Measurements from ENCODE around the gene KIF1A. TPM values are rescaled to one million over a fixed set of nuclear protein-coding genes. Genes with fewer than 3 reads are reported as not detected.

Gene KIF1A
- total and polyA plus RNA-seq, 2 of the 8 experiments (the other 6 are each of a cell fraction or from before 2014, with no cell fraction given), result 61.3 to 281 TPM

DNA sequence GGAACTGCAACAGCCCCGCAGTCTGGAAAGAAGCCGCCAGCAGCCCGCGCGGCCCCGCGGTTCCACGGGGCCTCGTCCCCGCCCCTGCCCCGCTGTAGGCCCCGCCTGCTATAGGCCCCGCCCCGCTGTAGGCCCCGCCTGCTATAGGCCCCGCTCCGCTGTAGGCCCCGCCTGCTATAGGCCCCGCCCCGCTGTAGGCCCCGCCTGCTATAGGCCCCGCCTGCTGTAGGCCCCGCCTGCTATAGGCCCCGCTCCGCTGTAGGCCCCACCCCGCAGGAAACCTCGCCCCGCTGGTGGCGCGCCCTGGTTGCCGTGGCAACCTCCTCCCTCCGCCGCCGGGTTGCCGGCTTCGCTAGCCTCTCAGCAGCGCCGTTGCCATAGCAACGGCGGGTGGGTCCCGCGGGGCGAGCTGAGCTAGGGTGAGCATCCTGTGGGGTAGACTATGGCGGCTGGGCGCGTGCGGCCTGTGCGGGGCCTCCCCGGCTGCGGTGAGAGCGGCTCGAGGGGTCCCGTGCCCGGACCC, 12.2 kb upstream of the KIF1A start:
- Histone ChIP-seq H3K4ac (replicated peaks; ENCODE audit: insufficient read length, low read depth, low read length) (no peak overlapping the region), H4K8ac (ENCODE audit: extremely low read depth, insufficient read depth, low read length) (no peak overlapping the region), H3K23me2 (ENCODE audit: low read depth, low read length) (peaks cover 6% of the 10 kb centered on the region; the same call in 1 of the 2 replicates), H3K79me1 (ENCODE audit: low read depth, low read length) (no peaks in the 10 kb centered on the region), H4K5ac (ENCODE audit: insufficient read length, low read depth, low read length) (no peak overlapping the region), H3K18ac (ENCODE audit: extremely low read depth, low read length) (no peak overlapping the region), H3K56ac (replicated peaks; ENCODE audit: insufficient read length, low read depth, low read length) (no peak overlapping the region), H3K27ac (ENCODE audit: low read depth, low read length) (no peak overlapping the region), H4K20me1 (replicated peaks in 1 of 2; ENCODE audit: control insufficient read depth in 1 of 2, insufficient read depth in 2 of 2, low read length in 2 of 2) (peaks cover 0 to 5% of the 10 kb centered on the region in 2 experiments), H3K14ac (ENCODE audit: insufficient read length) (no peak overlapping the region), H2BK12ac (ENCODE audit: low read depth, low read length) (no peak overlapping the region), H3K9me3 (ENCODE audit: insufficient read depth in 2 of 2, low read depth in 1 of 2, low read length in 1 of 2) (no peaks in the 10 kb centered on the region), H2BK120ac (replicated peaks; ENCODE audit: low read depth, low read length) (no peak overlapping the region), H3K27me3 (replicated peaks in 1 of 4; ENCODE audit: control insufficient read depth in 3 of 4, extremely low read depth in 1 of 4, insufficient read depth in 3 of 4, low read length in 3 of 4) (peaks cover 0 to 17% (median 12%) of the 10 kb centered on the region in 4 experiments; a peak in 5 of 7 replicates), H3K9ac (replicated peaks in 1 of 4; ENCODE audit: extremely low read depth in 1 of 4, low read depth in 3 of 4, low read length in 3 of 4) (no peak overlapping the region), H2AFZ (ENCODE audit: low read length) (peak overlapping the region; percentile 83), H3K4me2 (ENCODE audit: insufficient read depth in 1 of 2, low read depth in 2 of 2, low read length in 2 of 2) (peak overlapping the region; percentile 90 to 98), H3K4me1 (replicated peaks in 1 of 4; ENCODE audit: control insufficient read depth in 3 of 4, insufficient read depth in 4 of 4, low read length in 3 of 4) (peaks cover 0 to 2% (median 0%) of the 10 kb centered on the region in 4 experiments; a peak in 1 of 7 replicates), H2BK20ac (ENCODE audit: low read length) (no peak overlapping the region), H3K23ac (ENCODE audit: insufficient read length) (no peak overlapping the region), H2BK15ac (ENCODE audit: low read length) (no peak overlapping the region), H2BK5ac (ENCODE audit: low read depth, low read length) (no peak overlapping the region), H4K91ac (replicated peaks; ENCODE audit: insufficient read length, low read length) (no peak overlapping the region), H2AK5ac (ENCODE audit: low read depth, low read length) (no peak overlapping the region), H3K36me3 (ENCODE audit: control insufficient read depth in 2 of 4, insufficient read depth in 4 of 4, low read length in 3 of 4) (no peaks in the 10 kb centered on the region), H3K4me3 (ENCODE audit: extremely low read depth in 1 of 4, insufficient read depth in 2 of 4, low read depth in 3 of 4, low read length in 4 of 4) (peak overlapping the region; percentile 53 to 72 (median 60); a peak in 7 of 8 replicates), H3K79me2 (ENCODE audit: control insufficient read depth in 1 of 2, insufficient read depth in 2 of 2, low read length in 2 of 2) (no peaks in the 10 kb centered on the region)
- CTCF ChIA-PET (ENCODE audit: partially characterized antibody), result interaction anchor here (0.8 to 1.3 kb wide), 3 partner anchors 9 to 33 kb away, joined by 3 to 6 read pairs (median 5); no protein-coding TSS in a partner anchor
- TF ChIP-seq HDAC2 (IDR thresholded peaks at IDR 0.05; ENCODE audit: borderline replicate concordance in 1 of 2, low read depth in 2 of 2, low read length in 2 of 2) (no peak), RFX5 (IDR thresholded peaks at IDR 0.05; ENCODE audit: borderline replicate concordance, low read depth, low read length) (peak; percentile 38; the same call in 1 of the 2 replicates), CEBPB (IDR thresholded peaks at IDR 0.05; ENCODE audit: low read depth, low read length) (0 out of 2 replicates have a peak, but pooled peaks have one; percentile 4), SP1 (IDR thresholded peaks at IDR 0.05; ENCODE audit: low read depth, low read length) (no peak), YY1 (IDR thresholded peaks at IDR 0.05; ENCODE audit: low read depth, low read length) (0 out of 2 replicates have a peak, but pooled peaks have one; percentile 17), SIRT6 (IDR thresholded peaks at IDR 0.05; ENCODE audit: low read length) (no peak), SIN3A (conservative IDR thresholded peaks at IDR 0.05 in 1 of 2, IDR thresholded peaks at IDR 0.05 in 1 of 2; ENCODE audit: low read depth in 1 of 2, low read length in 2 of 2) (peak in 1 of 2 experiments; percentile 91; a peak in 1 of 4 replicates)
- TF ChIP-seq, protein P1, sequence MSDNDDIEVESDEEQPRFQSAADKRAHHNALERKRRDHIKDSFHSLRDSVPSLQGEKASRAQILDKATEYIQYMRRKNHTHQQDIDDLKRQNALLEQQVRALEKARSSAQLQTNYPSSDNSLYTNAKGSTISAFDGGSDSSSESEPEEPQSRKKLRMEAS (IDR thresholded peaks at IDR 0.05), result 0 out of 2 replicates have a peak, but pooled peaks have one; percentile 22
- FAIRE-seq (no peak), DNase-seq (ENCODE audit: low read depth in 1 of 2, low spot score in 2 of 2) (peak; percentile 91 to 98)
- WGBS, 2 experiments (ENCODE audit: extremely low coverage in 1 of 2, insufficient coverage in 1 of 2, insufficient read length in 1 of 2, insufficient replicate concordance in 2 of 2, low coverage in 1 of 2, low lambda C conversion rate in 2 of 2, missing lambda C conversion rate in 1 of 2), result 7% methylated on average over 35 of the region's 54 CpGs; no CpG with 5 or more reads in 1 of the 2 experiments
- POLR2A ChIA-PET (ENCODE audit: partially characterized antibody), result interaction anchor here (1.0 to 1.9 kb wide), 3 partner anchors 10 to 14 kb away, joined by 4 to 10 read pairs (median 6); partner anchors contain the start of gene KIF1A
